Renal pelvis (tissue), 4 donors: Measurements from ENCODE around the gene PHF8. TPM values are rescaled to one million over a fixed set of nuclear protein-coding genes. Genes with fewer than 3 reads are reported as not detected.

Experiments used
- DNase-seq: peaks from one replicate; pipeline ENCODE4 v3.0.0-alpha.2; 2013
- polyA plus RNA-seq, 3 donors: library from polyadenylated mRNA; unstranded; fragments of 120-200 nt; gene quantifications; one replicate each; pipeline ENCODE4 v1.2.1, GENCODE V29; 2013; ENCODE audit not compliant: insufficient read length in 3 of 3

Gene PHF8
- polyA plus RNA-seq, 3 donors: 31.1 to 34.0 (median 32.8) TPM

DNA sequence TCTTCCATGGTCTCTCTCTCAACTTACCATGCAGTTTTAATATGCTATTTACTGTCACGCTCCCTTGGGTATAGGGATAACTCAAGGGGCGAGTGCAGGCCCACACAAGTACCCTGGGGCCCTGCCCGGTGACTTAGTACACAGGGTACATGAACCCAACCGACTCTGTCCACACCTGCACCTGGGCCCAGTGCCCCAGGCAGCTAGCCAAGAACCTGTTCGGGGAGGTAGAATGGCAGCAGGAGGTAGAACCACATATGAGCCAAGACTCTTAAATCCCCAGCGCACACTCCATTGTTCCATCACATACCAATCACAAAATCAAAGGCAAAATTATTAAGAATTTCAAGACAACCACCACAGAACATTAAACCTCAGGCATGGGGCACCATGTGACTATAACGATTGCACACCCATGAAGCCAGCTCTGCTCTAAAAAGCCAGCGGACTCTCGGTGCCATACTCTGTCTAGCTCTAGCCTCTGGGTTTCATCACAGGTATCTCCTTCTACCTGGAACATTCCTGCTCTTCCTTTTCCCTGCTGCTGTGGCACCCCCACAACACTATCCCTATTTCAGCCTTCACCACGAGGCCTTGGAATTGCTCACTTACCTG is 14.6 kb downstream of the PHF8 start:
- DNase-seq: no peak

GRCh38 chrX:54024350-54024749 is 19.9 kb downstream of the PHF8 start:
- DNase-seq: no peak

DNA sequence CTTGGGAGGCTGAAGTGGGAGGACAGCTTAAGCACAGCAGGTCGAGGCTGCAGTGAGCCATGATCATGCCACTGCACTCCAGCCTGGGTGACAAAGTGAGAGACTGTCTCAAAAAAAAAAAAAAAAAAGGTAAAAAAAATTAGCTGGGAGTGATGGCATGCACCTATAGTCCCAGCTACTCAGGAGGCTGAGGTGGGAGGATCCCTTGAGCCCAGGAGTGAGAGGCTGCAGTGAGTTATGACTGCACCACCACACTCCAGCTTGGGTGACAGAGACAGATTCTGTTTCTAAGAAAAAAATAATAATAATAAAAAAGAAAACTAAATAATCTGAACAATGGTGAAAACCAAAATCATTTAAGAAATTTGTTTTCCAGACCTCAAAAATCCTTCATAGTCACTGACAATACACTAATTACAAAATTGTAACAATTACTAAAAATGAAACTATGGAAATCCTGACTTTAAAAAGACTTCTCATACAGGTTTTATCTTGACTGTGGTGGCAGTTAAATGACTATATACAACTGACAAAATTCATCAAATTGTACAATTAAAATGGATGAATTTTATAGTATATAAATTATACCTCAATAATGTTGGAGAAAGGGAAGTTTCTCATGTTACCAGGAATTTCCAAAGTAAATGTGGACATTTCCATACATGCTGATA is 31.3 kb downstream of the PHF8 start:
- DNase-seq: no peak

GRCh38 chrX:54007682-54008081 is 36.6 kb downstream of the PHF8 start:
- no peak for DNase-seq

DNA sequence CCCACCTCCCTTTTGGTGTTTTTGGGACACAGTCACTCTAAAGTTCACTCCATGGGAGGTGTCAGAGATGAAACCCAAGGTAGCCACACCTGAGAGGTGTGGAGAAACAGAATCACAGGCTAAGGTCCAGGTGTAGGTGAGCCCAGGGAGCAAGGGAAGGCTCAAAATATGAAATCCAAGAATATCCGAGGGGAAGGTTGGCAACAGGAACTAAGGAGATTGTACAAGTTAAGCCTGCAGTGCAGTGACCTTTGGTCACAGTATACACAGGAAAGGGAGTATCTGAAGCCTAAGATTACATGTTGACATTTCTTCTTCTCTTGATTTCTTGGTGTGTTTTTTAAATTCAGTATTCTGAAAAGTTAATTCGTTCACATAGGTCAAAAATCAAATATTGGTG is 46.5 kb downstream of the PHF8 start:
- no peak for DNase-seq

DNA sequence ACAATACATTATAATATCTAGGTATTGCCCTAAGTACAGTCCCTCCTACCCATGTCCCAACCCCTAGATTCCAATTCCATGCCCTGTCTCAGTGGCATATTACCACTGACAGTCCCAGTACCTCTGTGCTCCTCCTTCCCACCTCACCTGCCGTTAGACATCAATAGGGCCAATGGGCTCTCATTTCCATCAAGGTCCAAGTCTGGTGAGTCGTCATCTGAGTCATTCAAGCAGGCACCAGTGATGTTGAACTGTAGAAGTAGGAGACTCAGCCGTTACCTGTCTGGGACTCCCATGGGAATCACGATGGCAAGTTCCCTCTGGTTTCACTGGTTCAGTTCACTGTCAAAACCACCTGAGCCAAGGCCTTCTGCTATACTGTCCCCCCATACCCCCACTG is 51.7 kb downstream of the PHF8 start:
- no peak for DNase-seq

GRCh38 chrX:53990171-53990570 is 54.1 kb downstream of the PHF8 start:
- no peak for DNase-seq

GRCh38 chrX:53984895-53985294 is 59.4 kb downstream of the PHF8 start:
- no peak for DNase-seq

DNA sequence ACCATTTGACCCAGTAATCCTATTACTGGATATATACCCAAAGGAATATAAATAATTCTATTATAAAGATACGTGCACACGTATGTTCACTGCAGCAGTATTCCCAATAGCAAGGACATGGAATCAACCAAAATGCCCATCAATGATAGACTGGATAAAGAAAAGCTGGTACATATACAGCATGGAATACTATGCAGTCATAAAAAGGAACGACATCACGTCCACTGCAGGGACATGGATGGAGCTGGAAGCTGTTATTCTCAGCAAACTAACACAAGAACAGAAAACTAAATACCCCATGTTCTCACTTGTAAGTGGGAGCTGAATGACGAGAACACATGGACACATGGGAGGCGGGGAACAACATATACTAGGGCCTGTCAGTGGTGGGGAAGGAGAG is 69.7 kb downstream of the PHF8 start:
- no peak for DNase-seq

DNA sequence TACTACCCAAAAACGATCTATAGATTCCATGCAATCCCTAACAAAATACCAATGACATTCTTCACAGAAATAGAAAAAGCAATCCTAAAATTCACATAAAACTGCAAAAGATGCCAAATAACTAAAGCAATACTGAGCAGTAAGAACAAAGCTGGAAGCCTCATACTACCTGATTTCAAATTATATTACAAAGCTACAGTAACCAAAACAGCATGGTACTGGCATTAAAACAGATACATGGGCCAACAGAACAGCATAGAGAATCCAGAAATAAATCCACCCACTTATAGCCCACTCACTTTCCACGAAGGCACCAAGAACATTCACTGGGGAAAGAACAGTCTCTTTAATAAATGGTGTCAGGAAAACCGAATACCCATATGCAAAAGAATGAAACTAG is 74.7 kb downstream of the PHF8 start:
- DNase-seq: no peak

DNA sequence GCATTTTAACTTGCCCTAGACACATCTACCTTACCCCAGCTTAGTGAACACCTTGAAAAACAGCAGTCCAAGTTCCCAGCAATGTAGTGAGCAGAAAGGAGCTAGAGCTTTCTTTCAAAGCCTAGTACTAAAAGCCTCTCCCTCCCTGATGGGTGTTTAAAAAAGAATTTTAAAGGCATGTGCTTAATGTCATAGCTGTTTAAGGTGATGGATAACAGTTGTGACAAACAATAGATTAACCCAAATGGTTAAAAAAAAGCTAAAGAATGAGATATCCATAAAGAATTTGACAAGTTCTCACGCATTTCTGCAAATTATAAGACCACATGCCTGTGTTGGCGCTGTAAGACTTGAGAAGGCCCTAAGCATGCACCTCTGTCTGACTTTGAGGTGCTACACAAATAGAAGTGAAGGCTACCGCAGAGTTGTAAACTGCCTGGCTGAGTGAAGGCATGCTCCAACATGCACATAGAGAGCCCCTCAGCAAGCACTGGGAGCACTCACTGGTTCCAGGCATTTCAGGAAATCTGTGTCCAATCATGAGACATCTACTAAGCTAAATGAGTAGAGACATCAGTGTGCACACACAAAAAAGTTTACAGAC is 94.0 kb downstream of the PHF8 start:
- DNase-seq: no peak

DNA sequence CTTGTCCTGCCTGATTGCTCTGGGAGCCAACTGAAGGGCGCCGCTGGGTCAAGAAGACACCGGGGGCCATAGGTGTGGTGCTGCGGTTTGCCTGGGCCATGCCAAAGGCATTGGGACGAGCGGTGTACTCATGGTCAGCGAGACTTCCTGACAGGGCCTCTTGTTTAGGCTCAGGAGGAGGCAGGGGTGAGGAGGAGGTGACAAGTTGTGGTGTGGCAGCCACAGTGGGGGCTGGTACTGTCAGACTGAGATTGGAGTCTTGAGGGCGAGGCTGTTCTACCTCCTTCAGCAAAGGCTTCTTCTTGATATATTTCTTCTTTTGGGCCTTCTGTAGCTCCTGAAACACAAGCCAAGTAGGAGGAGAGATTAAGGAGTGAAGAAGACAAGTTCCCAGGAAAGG is 104.1 kb downstream of the PHF8 start:
- DNase-seq: no peak

- DNase-seq: no peak
Measured at GRCh38 chrX:53939127-53939526, 105.1 kb downstream of the PHF8 start.

DNA sequence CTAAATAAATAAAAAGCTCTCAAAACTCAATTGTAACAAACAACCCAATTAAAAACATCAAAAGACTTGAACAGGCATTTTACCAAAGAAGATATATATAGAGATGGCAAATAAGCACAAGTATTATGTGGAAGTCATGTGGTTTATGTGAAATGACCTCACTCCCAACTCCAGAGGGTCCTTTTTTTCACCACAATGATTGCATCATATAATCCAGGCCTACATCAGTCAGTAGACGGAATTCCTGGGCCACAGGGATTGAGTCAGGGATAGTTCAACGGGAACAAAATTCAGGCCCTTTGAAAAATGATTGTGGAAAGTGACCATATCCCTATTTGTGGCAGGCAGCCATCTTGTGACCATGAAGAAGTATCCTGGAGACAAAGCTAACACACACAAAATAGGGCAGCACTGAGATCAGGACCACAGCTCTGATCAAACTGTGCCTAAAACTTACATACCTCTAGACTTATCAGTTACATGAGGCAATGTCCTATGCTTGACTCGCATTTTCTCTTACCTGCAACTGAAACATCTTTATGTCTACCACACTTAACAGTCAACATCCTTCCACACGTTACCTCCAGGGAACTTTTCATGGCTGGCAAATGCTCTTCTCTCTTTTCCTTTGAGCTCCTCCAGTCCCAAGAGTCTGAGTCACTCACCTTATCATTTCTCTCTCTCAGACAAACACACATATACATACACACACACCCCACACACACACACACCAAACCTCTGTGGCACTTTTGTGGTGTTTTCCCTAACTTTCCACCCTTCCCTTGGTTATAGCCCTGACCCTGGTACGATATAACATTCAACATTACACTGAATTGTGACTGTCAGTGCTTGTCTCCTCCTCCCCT is 113.5 kb downstream of the PHF8 start:
- DNase-seq: no peak

- no peak for DNase-seq
Measured at GRCh38 chrX:53926030-53926429, 118.2 kb downstream of the PHF8 start.

DNA sequence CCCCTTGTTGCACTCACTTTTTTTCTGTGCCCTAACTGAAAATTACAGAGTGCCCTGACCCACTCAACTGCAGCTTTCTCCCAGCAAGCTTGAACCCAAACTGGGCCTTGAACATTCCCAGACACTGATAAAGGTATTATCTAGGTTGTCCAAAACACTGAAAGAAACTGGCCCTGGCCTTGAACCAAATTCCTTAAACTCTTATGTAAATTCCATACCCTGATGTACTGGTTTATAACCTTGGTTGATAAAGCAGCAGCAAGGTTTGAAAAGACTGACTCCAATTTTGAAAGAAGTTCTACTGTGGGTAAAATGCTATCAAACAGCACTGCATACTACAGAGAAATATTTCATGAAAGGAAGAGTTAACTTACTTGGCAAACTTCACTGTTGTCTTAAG is 125.6 kb downstream of the PHF8 start:
- no peak for DNase-seq

DNA sequence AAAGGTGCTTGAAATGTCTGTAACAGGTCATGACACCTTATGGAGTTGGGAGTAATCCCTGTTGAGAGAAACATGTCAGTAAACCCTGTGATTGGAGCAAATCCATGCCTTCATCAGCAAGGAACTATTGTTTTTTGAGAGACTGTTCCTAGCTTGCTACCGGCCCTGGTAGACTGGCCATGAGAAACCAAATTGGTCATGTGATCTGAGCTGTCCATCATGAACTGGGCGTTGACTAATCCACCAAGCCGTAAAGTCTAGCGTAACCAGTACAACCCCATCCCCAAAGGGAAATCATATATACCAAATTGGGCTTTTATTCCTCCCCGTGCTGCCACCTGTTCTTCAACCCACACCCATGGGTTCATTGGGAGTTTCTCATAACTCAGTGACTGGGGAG is 143.7 kb downstream of the PHF8 start:
- no peak for DNase-seq

DNA sequence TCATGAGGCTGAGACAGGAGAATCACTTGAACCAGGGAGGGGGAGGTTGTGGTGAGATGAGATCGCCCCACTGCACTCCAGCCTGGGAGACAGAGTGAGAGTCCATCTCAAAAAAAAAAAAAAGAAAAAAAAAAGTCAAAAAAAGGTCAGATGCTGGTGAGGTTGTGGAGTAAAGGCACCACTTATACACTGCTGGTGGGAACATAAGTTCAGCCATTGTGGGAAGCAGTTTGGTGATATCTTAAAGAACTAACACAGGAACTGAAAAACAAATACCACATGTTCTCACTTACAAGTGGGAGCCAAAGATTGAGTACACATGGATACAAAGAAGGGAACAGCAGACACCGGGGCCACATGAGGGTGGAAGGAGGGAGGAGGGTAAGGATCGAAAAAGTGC is 149.0 kb downstream of the PHF8 start:
- DNase-seq: no peak
